Endodermal cell (in vitro differentiated cells): ENCODE results near the gene TARS2. TPM values are rescaled to one million over a fixed set of nuclear protein-coding genes. Genes with fewer than 3 reads are reported as not detected.

Experiments
- DNase-seq: peaks from one replicate; pipeline ENCODE4 v3.0.0-alpha.2; 2017
- H3K27ac ChIP-seq: 2 replicates; pipeline ENCODE4 v1.5.1; 2013; ENCODE audit warnings: mild to moderate bottlenecking, low read depth, low read length, moderate library complexity
- H3K27me3 ChIP-seq: 2 replicates; pipeline ENCODE4 v1.6.1; 2013; ENCODE audit warnings: mild to moderate bottlenecking, low read length, moderate library complexity; ENCODE audit not compliant: insufficient read depth, control insufficient read depth, poor library complexity, severe bottlenecking
- H3K36me3 ChIP-seq: 2 replicates; pipeline ENCODE4 v1.7.0; 2013; ENCODE audit warnings: mild to moderate bottlenecking, low read length, moderate library complexity; ENCODE audit not compliant: control insufficient read depth, insufficient read depth
- H3K4me1 ChIP-seq: one replicate; pipeline ENCODE4 v1.7.0; 2013; ENCODE audit warnings: low read length; ENCODE audit not compliant: control insufficient read depth, insufficient read depth
- H3K4me3 ChIP-seq: 2 replicates; pipeline ENCODE4 v1.5.1; 2013; ENCODE audit warnings: mild to moderate bottlenecking, low read length, moderate library complexity
- H3K9ac ChIP-seq: 2 replicates; pipeline ENCODE4 v1.6.1; 2013; ENCODE audit warnings: mild to moderate bottlenecking, low read length, moderate library complexity; ENCODE audit not compliant: poor library complexity, severe bottlenecking; ENCODE audit errors: extremely low read depth
- H3K9me3 ChIP-seq: 2 replicates; pipeline ENCODE4 v1.6.1; 2013; ENCODE audit warnings: mild to moderate bottlenecking, low read length, moderate library complexity; ENCODE audit not compliant: control insufficient read depth
- H3K27ac Mint-ChIP-seq: 2 replicates; pipeline ENCODE4 v1.8.0; 2020; ENCODE audit warnings: mixed read lengths
- H3K27me3 Mint-ChIP-seq: 2 replicates; pipeline ENCODE4 v1.8.0; 2021; ENCODE audit warnings: mild to moderate bottlenecking, mixed read lengths; ENCODE audit not compliant: insufficient read depth
- H3K36me3 Mint-ChIP-seq: 2 replicates; pipeline ENCODE4 v1.8.0; 2020; ENCODE audit warnings: low read depth, mixed read lengths
- H3K4me1 Mint-ChIP-seq: 2 replicates; pipeline ENCODE4 v1.8.0; 2020; ENCODE audit warnings: mixed read lengths
- H3K4me3 Mint-ChIP-seq: 2 replicates; pipeline ENCODE4 v1.8.0; 2020; ENCODE audit warnings: mild to moderate bottlenecking, moderate library complexity, mixed read lengths
- H3K9me3 Mint-ChIP-seq: 2 replicates; pipeline ENCODE4 v1.8.0; 2020; ENCODE audit warnings: mild to moderate bottlenecking, mixed read lengths
- WGBS, 2 experiments: methylation state at CpG; one replicate each; pipeline versions ENCODE4 v1.1.5 to v1.1.7; 2013; ENCODE audit warnings: missing lambda C conversion rate in 2 of 2, mixed read lengths in 1 of 2; ENCODE audit not compliant: insufficient coverage in 1 of 2, insufficient read length in 1 of 2; 5-methylcytosine and 5-hydroxymethylcytosine counted together
- total RNA-seq, 2 donors: library from RNA; stranded (reverse); fragmentation: NEBNext Ultra II Directional in 1 of 2; extraction: Animal tissue kit (Norgen Biotek cat#: 25700) in 1 of 2; gene quantifications; 2 replicates in 1 of 2; 3 replicates in 1 of 2; pipeline ENCODE4 v1.2.1, GENCODE V29; 2021
- TF ChIP-seq, protein P1 (sequence below): fragments of 200-600 bp; sonication (generic); conservative IDR thresholded peaks from 2 replicates; pipeline ENCODE4 v1.5.0; 2021; ENCODE audit warnings: antibody characterized with exemption, mild to moderate bottlenecking

TARS2 gene
- total RNA-seq, 2 donors from 2014 or later: 32.9 to 39.4 TPM

DNA sequence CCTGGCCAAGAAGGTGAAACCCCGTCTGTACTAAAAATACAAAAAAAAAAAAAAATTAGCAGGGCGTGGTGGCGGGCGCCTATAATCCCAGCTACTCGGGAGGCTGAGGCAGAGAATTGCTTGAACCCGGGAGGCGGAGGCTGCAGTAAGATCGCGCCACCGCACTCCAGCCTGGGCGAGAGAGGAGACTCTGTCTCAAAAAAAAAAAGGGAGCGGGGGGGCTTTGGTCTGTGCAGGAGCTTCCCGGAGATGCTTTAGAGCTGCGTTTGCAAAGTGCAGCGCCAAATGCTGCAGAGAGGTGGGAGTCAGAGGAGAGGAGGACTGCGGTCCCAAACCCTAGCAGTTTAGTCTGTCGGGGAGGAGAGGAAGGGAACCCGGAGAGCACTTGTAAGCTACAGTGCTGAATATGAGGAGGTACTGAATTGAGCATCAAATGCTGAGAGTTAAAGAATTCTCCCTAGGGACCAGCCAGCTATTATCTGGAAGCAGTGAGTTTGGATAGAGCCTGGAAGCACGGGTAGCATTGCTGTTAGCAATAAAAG is 28.9 kb downstream of the TARS2 start:
- Histone ChIP-seq H3K27me3 (no peaks in the 10 kb centered on the region), H3K9me3 (no peaks in the 10 kb centered on the region), H3K4me3 (peak overlapping the region; percentile 90), H3K9ac (peak overlapping the region; percentile 47), H3K4me1 (no peaks in the 10 kb centered on the region), H3K36me3 (no peaks in the 10 kb centered on the region), H3K27ac (no peak overlapping the region)
- DNase-seq: peak; percentile 66
- Mint-ChIP-seq H3K4me1 (peaks cover 11% of the 10 kb centered on the region), H3K9me3 (no peaks in the 10 kb centered on the region), H3K27ac (peak overlapping the region; percentile 54), H3K4me3 (peak overlapping the region; percentile 86), H3K27me3 (no peaks in the 10 kb centered on the region), H3K36me3 (peaks cover 7% of the 10 kb centered on the region)
- 36 to 59% methylated on average over 12 to 19 of the region's 19 CpGs for WGBS, 2 experiments
- TF ChIP-seq, protein P1, sequence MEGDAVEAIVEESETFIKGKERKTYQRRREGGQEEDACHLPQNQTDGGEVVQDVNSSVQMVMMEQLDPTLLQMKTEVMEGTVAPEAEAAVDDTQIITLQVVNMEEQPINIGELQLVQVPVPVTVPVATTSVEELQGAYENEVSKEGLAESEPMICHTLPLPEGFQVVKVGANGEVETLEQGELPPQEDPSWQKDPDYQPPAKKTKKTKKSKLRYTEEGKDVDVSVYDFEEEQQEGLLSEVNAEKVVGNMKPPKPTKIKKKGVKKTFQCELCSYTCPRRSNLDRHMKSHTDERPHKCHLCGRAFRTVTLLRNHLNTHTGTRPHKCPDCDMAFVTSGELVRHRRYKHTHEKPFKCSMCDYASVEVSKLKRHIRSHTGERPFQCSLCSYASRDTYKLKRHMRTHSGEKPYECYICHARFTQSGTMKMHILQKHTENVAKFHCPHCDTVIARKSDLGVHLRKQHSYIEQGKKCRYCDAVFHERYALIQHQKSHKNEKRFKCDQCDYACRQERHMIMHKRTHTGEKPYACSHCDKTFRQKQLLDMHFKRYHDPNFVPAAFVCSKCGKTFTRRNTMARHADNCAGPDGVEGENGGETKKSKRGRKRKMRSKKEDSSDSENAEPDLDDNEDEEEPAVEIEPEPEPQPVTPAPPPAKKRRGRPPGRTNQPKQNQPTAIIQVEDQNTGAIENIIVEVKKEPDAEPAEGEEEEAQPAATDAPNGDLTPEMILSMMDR: no peak

DNA sequence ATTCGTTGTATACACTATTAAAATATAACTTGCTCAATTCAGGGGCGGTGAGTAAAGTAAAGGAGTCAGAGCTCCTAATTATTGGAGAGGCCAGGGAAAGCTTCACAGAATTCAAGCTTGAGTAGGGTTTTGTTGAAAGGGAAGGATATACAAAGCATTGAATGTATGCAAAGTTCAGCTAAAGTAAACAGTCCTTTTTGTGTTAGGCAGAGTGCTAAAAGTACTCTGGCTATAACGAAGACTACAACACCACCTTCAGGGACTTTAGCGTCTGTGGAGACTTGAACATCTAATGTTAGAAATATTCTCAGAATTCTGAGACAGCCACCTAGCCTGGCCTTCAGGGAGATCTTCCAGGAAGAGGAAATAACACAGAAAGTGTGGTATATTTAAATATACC is 29.4 kb downstream of the TARS2 start:
- Histone ChIP-seq H3K4me1 (no peaks in the 10 kb centered on the region), H3K27ac (no peak overlapping the region), H3K9me3 (no peaks in the 10 kb centered on the region), H3K36me3 (no peaks in the 10 kb centered on the region), H3K27me3 (no peaks in the 10 kb centered on the region), H3K4me3 (peak overlapping the region; percentile 90), H3K9ac (no peak overlapping the region)
- TF ChIP-seq, protein P1: no peak
- Mint-ChIP-seq H3K4me1 (peaks cover 11% of the 10 kb centered on the region), H3K36me3 (peaks cover 7% of the 10 kb centered on the region), H3K27ac (no peak overlapping the region), H3K27me3 (no peaks in the 10 kb centered on the region), H3K9me3 (no peaks in the 10 kb centered on the region), H3K4me3 (peak overlapping the region; percentile 86)
- 66 to 81% methylated on average over 3 to 4 of the region's 4 CpGs for WGBS, 2 experiments
- no peak for DNase-seq

DNA sequence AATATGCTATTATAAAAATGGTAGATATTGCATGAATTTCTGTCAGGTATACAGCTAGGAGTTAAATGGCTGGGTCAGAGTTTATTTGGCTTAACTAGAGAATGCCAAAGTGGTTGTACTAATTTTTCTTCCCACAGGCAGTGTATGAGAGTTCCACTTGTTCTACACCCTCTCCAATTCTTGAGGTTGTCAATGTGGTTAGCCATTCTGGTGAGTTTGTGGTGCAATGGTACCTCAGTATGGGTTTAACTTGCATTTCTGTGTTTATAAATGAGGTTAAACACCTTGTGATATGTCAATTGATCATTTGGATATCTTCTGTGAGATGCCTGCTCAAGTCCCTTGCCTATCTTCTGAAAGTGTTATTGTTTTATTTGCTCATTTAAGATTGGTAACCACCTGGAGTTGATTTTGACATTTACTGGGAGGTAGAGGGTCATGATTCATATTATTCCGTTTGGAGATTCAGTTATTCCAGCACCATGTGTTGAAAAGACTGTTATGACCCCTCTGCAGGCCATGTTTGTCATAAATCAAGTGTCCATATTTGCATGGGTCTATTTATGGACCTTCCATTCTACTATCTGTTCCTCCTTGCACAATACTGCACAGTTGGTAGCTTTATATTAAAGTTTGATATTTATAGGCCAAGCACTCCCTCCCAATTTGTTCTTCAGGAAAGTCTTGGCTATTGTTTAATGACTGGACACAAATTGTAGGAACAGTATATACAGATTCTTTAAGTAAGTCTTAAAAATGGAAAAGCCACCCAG is 34.2 kb downstream of the TARS2 start:
- Histone ChIP-seq H3K4me1 (no peaks in the 10 kb centered on the region), H3K4me3 (no peak overlapping the region), H3K27ac (no peak overlapping the region), H3K9me3 (no peaks in the 10 kb centered on the region), H3K27me3 (no peaks in the 10 kb centered on the region), H3K36me3 (no peaks in the 10 kb centered on the region), H3K9ac (no peak overlapping the region)
- Mint-ChIP-seq H3K27me3 (no peaks in the 10 kb centered on the region), H3K36me3 (no peaks in the 10 kb centered on the region), H3K9me3 (no peaks in the 10 kb centered on the region), H3K4me3 (no peak overlapping the region), H3K27ac (no peak overlapping the region), H3K4me1 (peaks cover 4% of the 10 kb centered on the region)
- TF ChIP-seq, protein P1: no peak
- 86 to 100% methylated on average over 1 of the region's 1 CpG for WGBS, 2 experiments
- DNase-seq: no peak
